Activated B cell treated with CpG ODN at 0.5 μM for 24 hours (primary cell): Measurements from ENCODE around the gene GABRB3. TPM values are rescaled to one million over a fixed set of nuclear protein-coding genes. Genes with fewer than 3 reads are reported as not detected.

Source experiments
- ATAC-seq: fragments of 200-7000 bp; cut with Tn5 transposase; one replicate; pipeline ENCODE4 v1.10.0; 2021; ENCODE audit warnings: low read depth, mild to moderate bottlenecking, moderate library complexity
- CTCF ChIA-PET: fragments of 350-600 bp; sonication (Branson Sonifier 250); formaldehyde crosslinking; loops from one replicate; lab custom pipeline; 2021; ENCODE audit warnings: antibody characterized with exemption; lab: Charles Lee
- POLR2A ChIA-PET: fragments of 350-600 bp; sonication (Branson Sonifier 250); formaldehyde crosslinking; loops from one replicate; lab custom pipeline; 2021; ENCODE audit warnings: antibody characterized with exemption; lab: Charles Lee
- DNase-seq: peaks from one replicate; pipeline ENCODE4 v3.0.0; 2022
- H3K27ac Mint-ChIP-seq: one replicate; pipeline ENCODE4 v1.8.0; 2020; ENCODE audit warnings: mixed read lengths
- H3K27me3 Mint-ChIP-seq: one replicate; pipeline ENCODE4 v1.8.0; 2021; ENCODE audit warnings: mixed read lengths
- H3K36me3 Mint-ChIP-seq: one replicate; pipeline ENCODE4 v1.8.0; 2021; ENCODE audit warnings: low read depth, mixed read lengths
- H3K4me1 Mint-ChIP-seq: one replicate; pipeline ENCODE4 v1.8.0; 2021; ENCODE audit warnings: mixed read lengths
- H3K4me3 Mint-ChIP-seq: one replicate; pipeline ENCODE4 v1.8.0; 2020; ENCODE audit warnings: mild to moderate bottlenecking, mixed read lengths
- H3K9me3 Mint-ChIP-seq: one replicate; pipeline ENCODE4 v1.8.0; 2020; ENCODE audit warnings: mixed read lengths
- CTCF ChIP-seq: fragments of 200-600 bp; IDR thresholded peaks from one replicate; pipeline ENCODE4 v1.8.0; 2022; ENCODE audit warnings: antibody characterized with exemption, mild to moderate bottlenecking
- intact Hi-C: fragments of 100-400 bp; cut with micrococcal nuclease; formaldehyde crosslinking; loops from one replicate; pipeline ENCODE4 v1.15.1; 2024
- total RNA-seq: library from RNA; stranded (reverse); gene quantifications from 2 replicates; pipeline ENCODE4 v1.2.3, GENCODE V29; 2022

The GABRB3 gene
- total RNA-seq, 1 donor from 2014 or later, result not detected

- ChIA-PET CTCF (no interaction called here), POLR2A (no interaction called here)
- Mint-ChIP-seq H3K27ac (no peak overlapping the region), H3K4me3 (no peak overlapping the region), H3K4me1 (no peaks in the 10 kb centered on the region), H3K27me3 (no peaks in the 10 kb centered on the region), H3K9me3 (peaks cover 27% of the 10 kb centered on the region), H3K36me3 (no peaks in the 10 kb centered on the region)
- TF ChIP-seq CTCF, result no peak
- ATAC-seq, result no peak
- DNase-seq, result no peak
- intact Hi-C loops, result no loop called here
Observed at GRCh38 chr15:26537663-26538062, 235.2 kb downstream of the GABRB3 start.

GRCh38 chr15:26531489-26531888 lies 241.4 kb downstream of the GABRB3 start:
- peaks cover 22% of the 10 kb centered on the region for H3K9me3 Mint-ChIP-seq
- H3K4me3 Mint-ChIP-seq, result no peak overlapping the region
- no peak for TF ChIP-seq CTCF
- H3K27ac Mint-ChIP-seq, result no peak overlapping the region
- no peaks in the 10 kb centered on the region for H3K4me1 Mint-ChIP-seq
- POLR2A ChIA-PET, result no interaction called here
- DNase-seq (no peak), ATAC-seq (no peak)
- H3K27me3 Mint-ChIP-seq, result no peaks in the 10 kb centered on the region
- intact Hi-C loops, result no loop called here
- no peaks in the 10 kb centered on the region for H3K36me3 Mint-ChIP-seq
- CTCF ChIA-PET, result no interaction called here

GRCh38 chr15:26525096-26525495 lies 247.8 kb downstream of the GABRB3 start:
- H3K4me3 Mint-ChIP-seq, result no peak overlapping the region
- H3K27me3 Mint-ChIP-seq, result no peaks in the 10 kb centered on the region
- H3K27ac Mint-ChIP-seq, result no peak overlapping the region
- TF ChIP-seq CTCF, result no peak
- H3K9me3 Mint-ChIP-seq, result peaks cover 9% of the 10 kb centered on the region
- no peaks in the 10 kb centered on the region for H3K36me3 Mint-ChIP-seq
- DNase-seq, result no peak
- no peak for ATAC-seq
- POLR2A ChIA-PET, result no interaction called here
- no peaks in the 10 kb centered on the region for H3K4me1 Mint-ChIP-seq
- intact Hi-C loops, result no loop called here
- CTCF ChIA-PET, result no interaction called here

GRCh38 chr15:26521691-26522198 lies 251.1 kb downstream of the GABRB3 start:
- intact Hi-C loops, result no loop called here
- ChIA-PET POLR2A (no interaction called here), CTCF (no interaction called here)
- Mint-ChIP-seq H3K4me1 (no peaks in the 10 kb centered on the region), H3K27me3 (no peaks in the 10 kb centered on the region), H3K9me3 (peaks cover 12% of the 10 kb centered on the region), H3K36me3 (no peaks in the 10 kb centered on the region), H3K27ac (no peak overlapping the region), H3K4me3 (no peak overlapping the region)
- no peak for DNase-seq
- no peak for TF ChIP-seq CTCF
- ATAC-seq, result no peak

DNA sequence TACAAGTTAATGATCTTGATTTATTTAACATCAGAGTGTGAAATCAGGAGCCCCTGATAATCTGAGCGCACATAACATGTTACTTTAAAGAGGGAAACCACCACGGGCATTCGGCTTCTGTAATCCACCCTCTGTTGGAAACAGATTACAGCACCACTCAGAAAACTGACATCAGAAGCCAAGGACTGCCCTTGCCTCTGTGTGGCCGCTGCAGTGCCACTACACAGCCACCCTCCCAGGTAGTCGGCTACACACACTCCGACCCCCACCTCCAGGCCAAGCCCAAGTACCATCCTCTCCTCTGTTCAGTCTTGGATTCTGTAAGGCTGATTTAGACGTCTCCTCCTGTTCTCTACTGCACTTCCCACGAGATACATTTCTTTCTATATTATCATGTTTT lies 251.7 kb downstream of the GABRB3 start:
- Mint-ChIP-seq H3K27me3 (no peaks in the 10 kb centered on the region), H3K36me3 (no peaks in the 10 kb centered on the region), H3K9me3 (peaks cover 12% of the 10 kb centered on the region), H3K4me1 (no peaks in the 10 kb centered on the region), H3K27ac (no peak overlapping the region), H3K4me3 (no peak overlapping the region)
- ATAC-seq, result no peak
- ChIA-PET CTCF (no interaction called here), POLR2A (no interaction called here)
- intact Hi-C loops, result no loop called here
- TF ChIP-seq CTCF, result no peak
- no peak for DNase-seq
